ENCODE data around the gene UBASH3A. TPM values are rescaled to one million over a fixed set of nuclear protein-coding genes. Genes with fewer than 3 reads are reported as not detected.

Gene UBASH3A
- total RNA-seq, 1 donor, result not detected

DNA sequence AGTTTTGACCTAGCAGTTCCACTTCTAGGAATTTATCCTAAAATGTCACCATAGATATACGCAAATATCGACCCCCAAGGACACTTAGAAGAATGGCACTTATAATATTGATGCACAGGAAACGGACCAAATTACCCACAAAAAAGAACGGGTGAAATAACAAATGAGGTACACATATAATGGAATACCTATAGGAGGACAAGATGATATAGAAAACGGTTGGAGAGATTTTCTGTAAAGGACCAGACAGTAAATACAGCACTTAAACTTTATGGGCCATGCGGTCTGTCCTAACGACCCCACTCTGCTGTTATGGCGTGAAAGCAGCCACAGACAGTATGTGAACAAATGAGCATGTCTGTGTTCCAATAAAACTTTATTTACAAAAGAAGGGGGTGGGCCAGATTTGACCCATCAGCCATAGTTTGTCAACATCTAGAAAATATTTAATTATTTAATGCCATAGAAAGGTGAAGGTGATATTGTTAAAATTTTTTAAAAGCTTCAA is 10.2 kb upstream of the UBASH3A start:
- no peak overlapping the region for H3K4me3 ChIP-seq (ENCODE audit: low read depth, low read length)
- no peak for DNase-seq (ENCODE audit: low read depth)
- TF ChIP-seq CTCF (IDR thresholded peaks at IDR 0.05; ENCODE audit: insufficient read depth, low read depth, low read length), result no peak

GRCh38 chr21:42395302-42395701 is 8.4 kb upstream of the UBASH3A start:
- DNase-seq (ENCODE audit: low read depth), result no peak
- no peak for TF ChIP-seq CTCF (IDR thresholded peaks at IDR 0.05; ENCODE audit: insufficient read depth, low read depth, low read length)
- no peak overlapping the region for H3K4me3 ChIP-seq (ENCODE audit: low read depth, low read length)

DNA sequence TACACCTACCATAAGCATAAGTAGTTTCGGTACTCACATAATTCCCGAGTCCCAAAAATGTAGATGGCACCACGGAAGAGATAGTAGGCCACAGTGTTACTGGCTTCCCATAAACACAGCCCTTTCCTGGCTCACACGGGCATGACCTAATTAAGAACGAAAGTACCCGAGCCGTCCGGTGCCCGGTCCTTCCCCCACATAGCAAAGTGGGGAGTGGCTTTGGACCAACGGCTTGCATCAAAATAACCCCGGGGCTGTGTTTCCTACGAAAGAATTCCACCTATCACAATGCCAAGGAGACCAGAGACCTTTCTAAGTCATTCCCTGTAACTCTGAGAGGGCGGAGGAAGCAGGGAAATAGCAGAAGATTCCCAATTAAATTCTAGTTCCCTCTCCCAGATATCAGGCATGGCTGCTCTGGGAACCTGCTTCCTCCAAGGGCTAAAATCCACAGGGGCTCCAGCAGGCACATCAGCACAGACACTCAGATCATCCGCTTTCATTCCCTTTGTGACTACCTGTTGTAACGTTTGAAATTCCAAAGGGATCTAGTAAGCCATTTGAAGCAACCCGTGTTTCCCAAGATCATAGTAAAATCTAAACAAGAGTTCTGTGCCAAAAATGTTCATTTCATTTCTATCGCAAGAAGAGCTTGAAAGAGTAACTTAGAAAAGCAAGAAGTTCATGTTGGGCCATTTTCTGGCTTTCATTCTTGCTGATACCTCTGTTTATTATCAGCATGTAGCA is 7.6 kb upstream of the UBASH3A start, which contains the start of gene TMPRSS3:
Gene TMPRSS3 (minus strand): TSS at position 148 of the 747 bp plus-strand sequence. CDS start 635 bp downstream, outside the sequence.
- DNase-seq (ENCODE audit: low read depth), result no peak
- TF ChIP-seq CTCF (IDR thresholded peaks at IDR 0.05; ENCODE audit: insufficient read depth, low read depth, low read length), result no peak
- no peak within 1 kb of the TSS for H3K4me3 ChIP-seq (ENCODE audit: low read depth, low read length)

DNA sequence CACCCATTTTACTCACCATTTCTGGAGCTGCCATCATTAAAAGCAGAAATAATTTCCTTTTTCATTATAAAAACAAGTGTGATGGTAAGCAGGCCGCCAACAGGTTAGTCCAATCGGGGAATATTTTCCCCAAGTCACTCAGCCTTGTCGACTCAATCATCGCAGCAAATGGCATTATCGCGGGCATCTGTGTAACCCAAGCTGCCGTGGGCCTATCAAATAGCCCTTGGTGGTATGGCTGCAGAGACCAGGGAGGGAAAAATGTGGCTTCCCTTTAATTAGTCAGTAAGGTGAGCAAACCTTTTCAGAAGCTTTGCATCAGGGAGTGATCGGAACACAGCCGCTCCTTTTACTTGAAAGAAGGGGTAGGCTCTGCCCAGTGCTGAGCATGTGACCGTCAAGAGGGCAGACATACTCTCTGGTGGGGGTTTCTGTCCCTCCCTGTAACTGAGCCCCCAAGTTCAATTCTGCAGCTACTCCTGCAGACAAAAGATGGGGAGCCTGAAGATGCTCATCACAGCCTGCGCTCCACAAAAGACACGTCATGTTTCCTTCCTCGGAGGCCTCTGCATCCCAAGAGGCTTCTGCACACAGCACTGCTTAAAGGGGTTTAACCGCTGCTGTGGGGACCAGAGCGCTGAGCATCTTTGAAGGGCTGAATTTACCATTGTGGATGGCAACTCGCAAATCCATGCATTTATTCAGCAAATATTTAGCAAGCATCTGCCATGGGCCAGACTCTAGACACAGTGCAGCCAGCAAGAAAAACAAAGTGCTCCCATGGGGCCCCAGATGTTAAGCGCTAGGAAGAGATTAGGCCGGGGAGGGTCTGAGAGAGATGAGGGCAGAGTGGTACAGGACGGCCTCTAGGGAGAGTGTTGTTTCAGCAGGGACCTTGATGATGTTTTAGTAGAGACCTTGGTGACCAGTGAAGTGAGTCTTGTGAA is 6.6 kb upstream of the UBASH3A start:
- DNase-seq (ENCODE audit: low read depth), result no peak
- no peak for TF ChIP-seq CTCF (IDR thresholded peaks at IDR 0.05; ENCODE audit: insufficient read depth, low read depth, low read length)
- no peak overlapping the region for H3K4me3 ChIP-seq (ENCODE audit: low read depth, low read length)

DNA sequence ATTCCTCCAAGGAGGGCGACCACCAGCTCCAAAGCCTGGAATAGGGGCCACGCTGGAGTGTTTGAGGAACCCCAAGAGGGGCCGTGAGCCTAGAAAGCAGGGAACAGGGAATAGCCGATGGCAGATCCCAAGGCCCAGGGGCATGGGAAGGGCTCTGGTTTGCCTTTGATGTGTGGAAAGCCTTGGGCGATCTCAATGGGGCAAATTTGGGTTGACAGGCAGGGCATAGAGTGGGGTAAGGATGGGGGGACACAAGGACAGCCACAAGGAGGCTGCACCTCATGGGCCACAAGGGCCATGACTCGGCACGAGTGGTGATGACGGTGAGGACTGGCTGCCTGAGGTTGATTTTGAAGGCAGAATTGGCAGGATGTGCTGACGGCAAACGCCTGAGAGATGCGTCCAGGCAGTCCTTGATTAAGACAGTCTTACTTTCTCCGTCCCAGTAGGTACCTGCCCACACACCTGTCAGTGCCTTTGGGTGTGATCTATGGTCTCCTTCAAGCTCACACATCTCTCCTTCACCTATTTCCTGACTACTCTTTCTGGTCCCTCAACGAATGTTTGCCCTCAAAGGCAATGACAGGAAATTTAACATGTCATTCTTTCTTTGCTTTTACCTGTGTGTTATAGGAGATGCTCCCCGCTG is 5.8 kb upstream of the UBASH3A start:
- H3K4me3 ChIP-seq (ENCODE audit: low read depth, low read length), result no peak overlapping the region
- no peak for DNase-seq (ENCODE audit: low read depth)
- TF ChIP-seq CTCF (IDR thresholded peaks at IDR 0.05; ENCODE audit: insufficient read depth, low read depth, low read length), result no peak

GRCh38 chr21:42398436-42399028 is 5.2 kb upstream of the UBASH3A start:
- no peak for TF ChIP-seq CTCF (IDR thresholded peaks at IDR 0.05; ENCODE audit: insufficient read depth, low read depth, low read length)
- H3K4me3 ChIP-seq (ENCODE audit: low read depth, low read length), result no peak overlapping the region

More at GRCh38 chr21:42398436-42399028, 5.2 kb upstream of the UBASH3A start:
- DNase-seq (ENCODE audit: low read depth), result no peak

Data from fibroblast of villous mesenchyme (primary cell).